Activated CD4-positive, alpha-beta T cell treated with anti-CD3 and anti-CD28 coated beads, Interleukin-2, amount 10 ng/mL, durations not matched to agents 7 days and 5 days (primary cell): ENCODE data around the gene OR2A5. TPM values are rescaled to one million over a fixed set of nuclear protein-coding genes. Genes with fewer than 3 reads are reported as not detected.
"Not testable (repeated sequence)": the region's sequence is repeated elsewhere in the genome, so short reads cannot be mapped to it uniquely, and the experiment has no call there.

Experiments used
- CTCF ChIA-PET: fragments of 350-600 bp; sonication (Branson Sonifier 250); formaldehyde crosslinking; loops from one replicate; lab custom pipeline; 2021; ENCODE audit warnings: antibody characterized with exemption; lab: Charles Lee
- POLR2A ChIA-PET: fragments of 350-600 bp; sonication (Branson Sonifier 250); formaldehyde crosslinking; loops from one replicate; lab custom pipeline; 2021; ENCODE audit warnings: antibody characterized with exemption; lab: Charles Lee
- DNase-seq: peaks from one replicate; pipeline ENCODE4 v3.0.0-alpha.2; 2020
- H3K27ac Mint-ChIP-seq: one replicate; pipeline ENCODE4 v1.8.0; 2021; ENCODE audit warnings: mild to moderate bottlenecking, moderate library complexity, mixed read lengths
- H3K27me3 Mint-ChIP-seq: one replicate; pipeline ENCODE4 v1.8.0; 2021; ENCODE audit warnings: mixed read lengths
- H3K36me3 Mint-ChIP-seq: one replicate; pipeline ENCODE4 v1.8.0; 2021; ENCODE audit warnings: low read depth, mixed read lengths
- H3K4me1 Mint-ChIP-seq: one replicate; pipeline ENCODE4 v1.8.0; 2021; ENCODE audit warnings: mixed read lengths
- H3K4me3 Mint-ChIP-seq: one replicate; pipeline ENCODE4 v1.8.0; 2021; ENCODE audit warnings: mild to moderate bottlenecking, moderate library complexity, mixed read lengths
- H3K9me3 Mint-ChIP-seq: one replicate; pipeline ENCODE4 v1.8.0; 2021; ENCODE audit warnings: mixed read lengths
- total RNA-seq, 2 experiments: library from RNA; stranded (reverse); gene quantifications; one replicate each; pipeline ENCODE4 v1.2.3, GENCODE V29; 2021

The OR2A5 gene
- total RNA-seq, 2 experiments from 2014 or later, result not detected

DNA sequence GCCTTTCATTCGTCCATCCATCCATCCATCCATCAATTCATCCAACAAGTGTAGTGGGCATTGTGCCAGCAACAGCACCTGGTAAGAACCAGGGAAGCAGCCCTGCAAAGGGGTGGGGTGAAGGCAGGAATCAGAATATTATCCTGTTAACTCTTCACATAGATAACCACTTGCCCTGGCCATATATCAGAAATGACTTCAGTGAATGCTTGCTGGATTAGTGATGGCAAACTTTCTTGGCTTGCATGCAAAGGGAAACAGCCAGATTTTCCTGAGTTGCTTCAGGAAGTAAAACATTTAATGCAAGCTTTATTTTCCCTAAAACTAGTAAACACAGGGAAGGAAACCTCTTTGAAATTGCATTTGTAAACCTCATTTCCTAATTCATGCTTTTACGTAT, 743 bp downstream of the OR2A5 start:
- H3K4me1 Mint-ChIP-seq, result no peaks in the 10 kb centered on the region
- POLR2A ChIA-PET, result no interaction called here
- CTCF ChIA-PET, result no interaction called here
- DNase-seq, result no peak
- no peak overlapping the region for H3K4me3 Mint-ChIP-seq
- H3K27me3 Mint-ChIP-seq, result peaks cover 11% of the 10 kb centered on the region
- no peaks in the 10 kb centered on the region for H3K36me3 Mint-ChIP-seq
- no peaks in the 10 kb centered on the region for H3K9me3 Mint-ChIP-seq
- H3K27ac Mint-ChIP-seq, result no peak overlapping the region

GRCh38 chr7:144050093-144050492, 1.3 kb downstream of the OR2A5 start:
- H3K27ac Mint-ChIP-seq, result no peak overlapping the region
- POLR2A ChIA-PET, result no interaction called here

GRCh38 chr7:144050884-144051283, 2.1 kb downstream of the OR2A5 start:
- CTCF ChIA-PET, H3K9me3 Mint-ChIP-seq, DNase-seq, H3K4me1 Mint-ChIP-seq, POLR2A ChIA-PET, H3K27ac Mint-ChIP-seq, H3K4me3 Mint-ChIP-seq, H3K36me3 Mint-ChIP-seq: not testable (repeated sequence)
- H3K27me3 Mint-ChIP-seq, result peaks cover 13% of the 10 kb centered on the region

More at GRCh38 chr7:144050093-144050492, 1.3 kb downstream of the OR2A5 start:
- CTCF ChIA-PET, result no interaction called here
- no peaks in the 10 kb centered on the region for H3K9me3 Mint-ChIP-seq
- H3K27me3 Mint-ChIP-seq, result peaks cover 11% of the 10 kb centered on the region
- H3K36me3 Mint-ChIP-seq, result no peaks in the 10 kb centered on the region
- DNase-seq, result no peak
- H3K4me3 Mint-ChIP-seq, result no peak overlapping the region
- no peaks in the 10 kb centered on the region for H3K4me1 Mint-ChIP-seq

- ChIA-PET POLR2A (no interaction called here), CTCF (no interaction called here)
- no peak for DNase-seq
- Mint-ChIP-seq H3K9me3 (no peaks in the 10 kb centered on the region), H3K27ac (no peak overlapping the region), H3K4me1 (no peaks in the 10 kb centered on the region), H3K4me3 (no peak overlapping the region), H3K36me3 (no peaks in the 10 kb centered on the region), H3K27me3 (peaks cover 9% of the 10 kb centered on the region)
These were observed 9.2 kb downstream of the OR2A5 start for GRCh38 chr7:144057954-144058353.

DNA sequence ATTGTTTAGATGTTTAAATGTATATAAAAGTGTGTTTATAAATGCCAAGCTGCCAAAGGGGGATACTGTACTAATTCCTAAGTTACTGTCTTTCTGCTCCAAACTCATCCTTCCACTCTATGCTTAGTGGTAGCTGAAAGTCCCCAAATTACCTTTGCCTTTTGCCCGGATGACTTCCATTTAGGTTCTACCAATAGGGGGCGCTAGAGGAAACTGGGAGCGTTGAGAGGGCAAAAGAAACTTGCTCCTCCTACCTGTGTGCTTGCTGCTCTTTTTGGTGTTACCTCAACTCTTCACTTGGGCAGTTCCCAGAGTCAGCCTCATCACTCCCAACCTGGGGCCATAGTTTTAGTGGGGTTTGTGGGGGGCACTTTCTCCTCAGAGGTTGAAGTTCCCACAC, 15.0 kb downstream of the OR2A5 start:
- H3K4me1 Mint-ChIP-seq, result no peaks in the 10 kb centered on the region
- DNase-seq, result no peak
- POLR2A ChIA-PET, result no interaction called here
- CTCF ChIA-PET, result interaction anchor here (1.4 kb wide), 1 partner anchor 64 kb away, joined by 3 read pairs; no protein-coding TSS in a partner anchor
- H3K9me3 Mint-ChIP-seq, result no peaks in the 10 kb centered on the region
- no peak overlapping the region for H3K27ac Mint-ChIP-seq
- H3K4me3 Mint-ChIP-seq, result no peak overlapping the region
- H3K27me3 Mint-ChIP-seq, result peaks cover 23% of the 10 kb centered on the region
- no peaks in the 10 kb centered on the region for H3K36me3 Mint-ChIP-seq

DNA sequence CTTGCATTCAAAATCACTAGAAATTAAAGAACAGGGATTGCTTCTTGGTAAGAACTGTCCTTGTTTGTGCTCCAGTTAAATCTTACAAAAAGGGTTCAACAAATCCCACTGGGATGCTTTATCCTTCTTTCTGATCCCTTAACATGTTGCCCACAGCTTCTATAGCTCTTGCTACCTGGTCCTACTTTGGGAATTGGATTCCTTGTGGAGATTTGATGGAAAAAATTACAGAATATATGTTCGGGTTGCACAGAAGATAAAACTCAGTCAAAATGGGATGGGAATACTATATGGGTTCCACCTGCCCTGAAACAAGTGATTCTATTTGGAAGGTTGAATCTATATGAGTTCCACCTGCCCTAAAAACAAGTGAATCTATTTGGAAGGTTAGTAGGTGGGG, 20.8 kb downstream of the OR2A5 start, which contains the start of gene OR2A25:
Gene OR2A25, plus strand, starts transcription at position 301 of the 400 bp plus-strand sequence. CDS start 4,409 bp downstream, outside the sequence.
- POLR2A ChIA-PET, result no interaction called here
- no peak within 1 kb of the TSS for H3K4me3 Mint-ChIP-seq

DNA sequence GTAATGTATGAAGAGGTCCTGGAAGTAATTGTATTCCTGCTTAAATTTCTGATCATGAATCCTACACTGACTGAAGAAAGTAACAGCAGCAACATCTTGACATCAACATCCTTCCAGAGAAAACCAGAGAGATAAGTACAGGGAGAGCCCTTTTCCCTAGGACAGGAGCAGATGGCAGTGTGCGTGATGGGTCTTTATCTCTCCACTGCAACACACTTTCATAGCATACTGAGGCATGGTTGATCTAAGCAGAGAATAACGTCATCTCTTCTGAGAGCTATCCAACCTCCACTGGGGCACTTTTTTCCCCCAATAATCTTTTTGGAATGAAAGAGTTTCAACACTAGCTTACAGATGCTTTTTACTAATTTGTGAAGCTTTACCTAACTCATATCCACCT, 21.2 kb downstream of the OR2A5 start:
- no peak overlapping the region for H3K27ac Mint-ChIP-seq
- H3K4me3 Mint-ChIP-seq, result no peak overlapping the region
- peaks cover 25% of the 10 kb centered on the region for H3K27me3 Mint-ChIP-seq
- no peak for DNase-seq
- CTCF ChIA-PET, result no interaction called here
- POLR2A ChIA-PET, result no interaction called here
- H3K4me1 Mint-ChIP-seq, result no peaks in the 10 kb centered on the region
- no peaks in the 10 kb centered on the region for H3K9me3 Mint-ChIP-seq
- H3K36me3 Mint-ChIP-seq, result no peaks in the 10 kb centered on the region

More for the DNA sequence above, 20.8 kb downstream of the OR2A5 start, which contains the start of gene OR2A25:
- DNase-seq, result no peak
- Mint-ChIP-seq H3K36me3 (no peaks in the 10 kb centered on the region), H3K27ac (no peak within 1 kb of the TSS), H3K4me1 (no peaks in the 10 kb centered on the region), H3K9me3 (no peaks in the 10 kb centered on the region), H3K27me3 (peaks cover 27% of the 10 kb centered on the region)
- CTCF ChIA-PET, result no interaction called here

- no peak overlapping the region for H3K4me3 Mint-ChIP-seq
- no peaks in the 10 kb centered on the region for H3K9me3 Mint-ChIP-seq
- ChIA-PET CTCF (no interaction called here), POLR2A (no interaction called here)
- no peak for DNase-seq
- peaks cover 3% of the 10 kb centered on the region for H3K27me3 Mint-ChIP-seq
- H3K36me3 Mint-ChIP-seq, result no peaks in the 10 kb centered on the region
- H3K27ac Mint-ChIP-seq, result no peak overlapping the region
- no peaks in the 10 kb centered on the region for H3K4me1 Mint-ChIP-seq
These were observed 25.6 kb downstream of the OR2A5 start for GRCh38 chr7:144074374-144074773.

DNA sequence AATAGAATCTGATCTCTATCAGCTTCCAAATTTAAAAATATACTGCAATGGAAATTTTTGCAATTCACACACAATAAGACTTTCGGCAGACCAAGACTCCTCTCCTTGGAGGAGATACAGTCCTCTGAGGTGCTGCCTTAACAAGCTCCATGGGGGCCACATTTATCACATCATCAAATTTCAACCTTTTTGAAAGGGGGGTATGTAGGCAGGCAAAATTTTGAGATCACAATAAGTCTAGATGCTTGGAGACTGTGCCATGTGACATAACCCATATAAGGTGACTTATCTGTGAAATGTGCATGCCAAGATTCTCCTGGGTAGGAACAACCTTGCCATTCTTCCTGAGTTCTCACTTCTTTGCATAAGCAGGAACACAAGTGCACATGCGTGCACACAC, 37.2 kb downstream of the OR2A5 start, which contains the start of gene OR2A12:
Gene OR2A12, plus strand, starts transcription at position 301 of the 400 bp plus-strand sequence. CDS start 8,830 bp downstream, outside the sequence.
- no peaks in the 10 kb centered on the region for H3K9me3 Mint-ChIP-seq
- no peaks in the 10 kb centered on the region for H3K4me1 Mint-ChIP-seq
- H3K36me3 Mint-ChIP-seq, result no peaks in the 10 kb centered on the region
- no peak within 1 kb of the TSS for H3K4me3 Mint-ChIP-seq
- DNase-seq, result no peak
- H3K27ac Mint-ChIP-seq, result no peak within 1 kb of the TSS
- no peaks in the 10 kb centered on the region for H3K27me3 Mint-ChIP-seq
- ChIA-PET POLR2A (no interaction called here), CTCF (no interaction called here)

- Mint-ChIP-seq H3K4me1 (no peaks in the 10 kb centered on the region), H3K9me3 (peaks cover 2% of the 10 kb centered on the region), H3K27me3 (peaks cover under 1% of the 10 kb centered on the region), H3K36me3 (no peaks in the 10 kb centered on the region), H3K27ac (no peak overlapping the region), H3K4me3 (no peak overlapping the region)
- ChIA-PET POLR2A (no interaction called here), CTCF (no interaction called here)
- DNase-seq, result no peak
These were observed 38.0 kb downstream of the OR2A5 start for GRCh38 chr7:144086730-144087129.

- DNase-seq, result no peak
- H3K4me3 Mint-ChIP-seq, result no peak overlapping the region
- CTCF ChIA-PET, result no interaction called here
- POLR2A ChIA-PET, result no interaction called here
- peaks cover 5% of the 10 kb centered on the region for H3K27me3 Mint-ChIP-seq
- H3K9me3 Mint-ChIP-seq, result peaks cover 2% of the 10 kb centered on the region
- no peaks in the 10 kb centered on the region for H3K4me1 Mint-ChIP-seq
- no peaks in the 10 kb centered on the region for H3K36me3 Mint-ChIP-seq
- no peak overlapping the region for H3K27ac Mint-ChIP-seq
These were observed 38.5 kb downstream of the OR2A5 start for GRCh38 chr7:144087230-144087629.

GRCh38 chr7:144090667-144091066, 41.9 kb downstream of the OR2A5 start:
- CTCF ChIA-PET, result no interaction called here
- POLR2A ChIA-PET, result no interaction called here
- H3K4me3 Mint-ChIP-seq, result no peak overlapping the region

DNA sequence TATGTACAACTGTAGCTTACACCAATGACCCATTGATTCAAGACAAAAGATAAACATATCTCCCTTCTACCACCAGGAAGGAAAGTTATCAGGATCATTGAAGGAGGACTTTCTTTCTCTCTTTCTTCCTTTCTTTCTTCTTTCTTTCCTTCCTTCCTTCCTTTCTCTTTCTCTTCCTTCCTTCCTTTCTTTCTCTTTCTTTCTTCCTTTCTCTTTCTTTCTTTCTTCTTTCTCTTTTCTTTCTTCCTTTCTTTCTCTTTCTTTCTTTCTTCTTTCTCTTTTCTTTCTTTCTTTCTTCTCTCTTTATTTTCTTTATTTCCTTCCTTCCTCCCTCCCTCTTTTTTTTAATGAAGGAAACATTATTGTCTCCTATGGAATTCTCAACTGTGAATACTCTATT, 50.0 kb downstream of the OR2A5 start:
- no peak overlapping the region for H3K27ac Mint-ChIP-seq
- H3K4me1 Mint-ChIP-seq, result peaks cover 1% of the 10 kb centered on the region
- no peak overlapping the region for H3K4me3 Mint-ChIP-seq
- no peaks in the 10 kb centered on the region for H3K36me3 Mint-ChIP-seq
- POLR2A ChIA-PET, result no interaction called here
- no peak for DNase-seq
- H3K27me3 Mint-ChIP-seq, result no peaks in the 10 kb centered on the region
- H3K9me3 Mint-ChIP-seq, result no peaks in the 10 kb centered on the region
- CTCF ChIA-PET, result no interaction called here

More at GRCh38 chr7:144090667-144091066, 41.9 kb downstream of the OR2A5 start:
- peaks cover 5% of the 10 kb centered on the region for H3K27me3 Mint-ChIP-seq
- no peak for DNase-seq
- no peaks in the 10 kb centered on the region for H3K36me3 Mint-ChIP-seq
- H3K9me3 Mint-ChIP-seq, result peaks cover 2% of the 10 kb centered on the region
- H3K4me1 Mint-ChIP-seq, result no peaks in the 10 kb centered on the region
- H3K27ac Mint-ChIP-seq, result no peak overlapping the region

DNA sequence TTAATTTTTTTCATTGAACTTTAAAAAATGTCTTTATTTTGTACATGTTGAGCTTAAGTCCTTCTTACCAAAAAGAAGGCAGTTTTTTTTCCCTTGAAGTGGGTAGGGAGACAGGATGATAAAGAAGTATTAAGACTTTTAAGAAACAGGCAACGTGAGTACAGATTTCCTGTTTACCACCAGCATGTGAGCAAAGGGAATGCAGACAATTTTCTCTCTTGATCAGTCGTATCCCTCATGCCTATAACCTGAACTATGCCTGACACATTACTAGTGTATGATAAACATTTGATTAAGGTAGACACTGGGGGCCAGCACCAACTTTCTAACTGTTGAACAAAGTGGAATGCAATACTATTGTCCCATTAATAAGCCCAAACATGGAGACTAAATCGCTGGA, 51.9 kb downstream of the OR2A5 start:
- H3K9me3 Mint-ChIP-seq, result no peaks in the 10 kb centered on the region
- POLR2A ChIA-PET, result no interaction called here
- H3K27ac Mint-ChIP-seq, result no peak overlapping the region
- CTCF ChIA-PET, result no interaction called here
- H3K36me3 Mint-ChIP-seq, result no peaks in the 10 kb centered on the region
- DNase-seq, result no peak
- H3K4me1 Mint-ChIP-seq, result peaks cover 1% of the 10 kb centered on the region
- H3K4me3 Mint-ChIP-seq, result no peak overlapping the region
- H3K27me3 Mint-ChIP-seq, result peaks cover 2% of the 10 kb centered on the region
